ENCODE measurements around the gene RPS4Y1.
"Not testable (repeated sequence)": the region's sequence is repeated elsewhere in the genome, so short reads cannot be mapped to it uniquely, and the experiment has no call there.

RPS4Y1 gene

DNA sequence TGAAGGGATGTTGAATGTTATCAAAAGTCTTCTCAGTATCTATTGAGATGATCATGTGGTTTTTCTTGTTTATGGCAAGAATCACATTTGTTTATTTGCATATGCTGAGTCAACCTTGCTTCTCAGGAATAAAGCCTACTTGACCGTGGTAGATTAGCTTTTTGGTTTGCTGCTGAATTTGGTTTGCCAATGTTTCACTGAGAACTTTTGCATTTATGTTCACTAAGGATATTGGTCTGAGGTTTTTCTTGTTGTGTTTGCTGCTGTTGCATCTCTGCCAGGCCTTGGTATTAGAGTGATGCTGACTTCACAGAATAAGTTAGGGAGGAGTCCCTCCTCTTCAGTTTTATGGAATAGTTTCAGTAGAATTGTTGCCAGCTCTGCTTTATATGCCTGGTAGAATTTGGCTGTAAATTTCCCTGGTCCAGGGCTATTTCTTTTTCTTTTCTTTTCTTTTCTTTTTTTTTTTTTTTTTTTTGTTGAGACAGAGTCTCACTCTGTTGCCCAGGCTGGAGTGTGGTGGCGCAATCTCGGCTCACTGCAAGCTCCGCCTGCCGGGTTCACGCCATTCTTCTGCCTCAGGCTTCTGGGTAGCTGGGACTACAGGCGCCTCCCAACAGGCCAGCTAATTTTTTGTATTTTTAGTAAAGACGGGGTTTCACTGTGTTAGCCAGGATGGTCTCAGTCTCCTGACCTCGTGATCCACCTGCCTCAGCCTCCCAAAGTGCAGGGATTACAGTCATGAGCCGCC lies 24.1 kb upstream of the RPS4Y1 start:
- H3K79me1 ChIP-seq (replicated peaks; ENCODE audit: low read length, poor library complexity, severe bottlenecking); H2BK12ac ChIP-seq (ENCODE audit: low read length in 2 of 2); H3K9me3 ChIP-seq (ENCODE audit: control insufficient read depth, low read length); H3K36me3 ChIP-seq (ENCODE audit: control insufficient read depth in 1 of 2, insufficient read depth in 2 of 2, low read depth in 1 of 2, low read length in 2 of 2); H3K9ac ChIP-seq (ENCODE audit: low read length); H2BK5ac ChIP-seq (ENCODE audit: low read depth, low read length, poor library complexity, severe bottlenecking); H3K4ac ChIP-seq (ENCODE audit: low read depth in 1 of 2, low read length in 2 of 2); H3K14ac ChIP-seq (ENCODE audit: low read length in 2 of 2); H4K91ac ChIP-seq (ENCODE audit: low read length); H3K27me3 ChIP-seq (ENCODE audit: control insufficient read depth in 1 of 2, insufficient read depth in 1 of 2, low read length in 2 of 2); H2BK15ac ChIP-seq (ENCODE audit: low read depth, poor library complexity, severe bottlenecking); H3K4me3 ChIP-seq (ENCODE audit: insufficient read depth in 1 of 2, low read depth in 1 of 2, low read length in 2 of 2); H3K23ac ChIP-seq (ENCODE audit: low read length in 2 of 2); H2BK120ac ChIP-seq (ENCODE audit: low read depth, low read length); H2AK5ac ChIP-seq (ENCODE audit: low read length, severe bottlenecking); H4K8ac ChIP-seq (ENCODE audit: low read length); H3K4me1 ChIP-seq (ENCODE audit: control insufficient read depth, insufficient read depth, low read depth, low read length); H2AFZ ChIP-seq (ENCODE audit: low read depth, low read length); H3K4me2 ChIP-seq (ENCODE audit: low read length, poor library complexity, severe bottlenecking); H3K18ac ChIP-seq (ENCODE audit: low read depth in 1 of 2, low read length in 2 of 2); H3K27ac ChIP-seq (ENCODE audit: low read length, poor library complexity, severe bottlenecking): not testable (repeated sequence)
- peak; percentile 66 for DNase-seq
- 83% methylated on average over 10 of the region's 10 CpGs for WGBS

DNA sequence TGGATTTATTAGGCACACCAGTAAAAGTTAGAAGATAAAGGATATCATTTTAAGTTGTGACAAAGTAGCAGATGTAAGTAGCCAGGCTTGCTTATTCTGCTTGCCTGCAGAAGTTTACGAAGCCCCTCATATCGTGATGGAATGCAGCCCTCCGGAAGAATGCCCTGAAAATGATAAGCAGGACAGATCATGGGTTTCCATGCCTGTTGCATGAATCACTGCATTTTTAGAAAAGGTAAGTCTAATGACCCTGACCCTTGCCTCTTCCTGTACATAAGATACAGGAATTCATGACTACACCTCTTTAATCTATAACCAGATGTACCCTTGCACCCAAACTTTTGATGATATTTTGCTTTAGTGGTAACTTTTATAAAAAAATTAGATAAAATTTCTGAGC lies 16.9 kb upstream of the RPS4Y1 start:
- H3K4me1 ChIP-seq (ENCODE audit: control insufficient read depth, insufficient read depth, low read depth, low read length) = no peaks in the 10 kb centered on the region
- no peak overlapping the region for H4K91ac ChIP-seq (ENCODE audit: low read length)
- H2BK12ac ChIP-seq (ENCODE audit: low read length in 2 of 2) = no peak overlapping the region
- H3K27me3 ChIP-seq (ENCODE audit: control insufficient read depth in 1 of 2, insufficient read depth in 1 of 2, low read length in 2 of 2) = no peaks in the 10 kb centered on the region
- no peak overlapping the region for H4K8ac ChIP-seq (ENCODE audit: low read length)
- no peak overlapping the region for H2AFZ ChIP-seq (ENCODE audit: low read depth, low read length)
- H2BK15ac ChIP-seq (ENCODE audit: low read depth, poor library complexity, severe bottlenecking) = no peak overlapping the region
- H3K4me2 ChIP-seq (ENCODE audit: low read length, poor library complexity, severe bottlenecking) = no peak overlapping the region
- 24% methylated on average over 3 of the region's 3 CpGs for WGBS
- H3K9ac ChIP-seq (ENCODE audit: low read length) = no peak overlapping the region
- no peak overlapping the region for H3K4ac ChIP-seq (ENCODE audit: low read depth in 1 of 2, low read length in 2 of 2)
- H3K18ac ChIP-seq (ENCODE audit: low read depth in 1 of 2, low read length in 2 of 2) = no peak overlapping the region
- no peaks in the 10 kb centered on the region for H3K36me3 ChIP-seq (ENCODE audit: control insufficient read depth in 1 of 2, insufficient read depth in 2 of 2, low read depth in 1 of 2, low read length in 2 of 2)
- H3K79me1 ChIP-seq (replicated peaks; ENCODE audit: low read length, poor library complexity, severe bottlenecking) = no peaks in the 10 kb centered on the region
- H2AK5ac ChIP-seq (ENCODE audit: low read length, severe bottlenecking) = no peak overlapping the region
- H3K9me3 ChIP-seq (ENCODE audit: control insufficient read depth, low read length) = no peaks in the 10 kb centered on the region
- no peak overlapping the region for H2BK5ac ChIP-seq (ENCODE audit: low read depth, low read length, poor library complexity, severe bottlenecking)
- H2BK120ac ChIP-seq (ENCODE audit: low read depth, low read length) = no peak overlapping the region
- no peak overlapping the region for H3K23ac ChIP-seq (ENCODE audit: low read length in 2 of 2)
- H3K27ac ChIP-seq (ENCODE audit: low read length, poor library complexity, severe bottlenecking) = no peak overlapping the region
- H3K14ac ChIP-seq (ENCODE audit: low read length in 2 of 2) = no peak overlapping the region
- no peak for DNase-seq
- no peak overlapping the region for H3K4me3 ChIP-seq (ENCODE audit: insufficient read depth in 1 of 2, low read depth in 1 of 2, low read length in 2 of 2)

DNA sequence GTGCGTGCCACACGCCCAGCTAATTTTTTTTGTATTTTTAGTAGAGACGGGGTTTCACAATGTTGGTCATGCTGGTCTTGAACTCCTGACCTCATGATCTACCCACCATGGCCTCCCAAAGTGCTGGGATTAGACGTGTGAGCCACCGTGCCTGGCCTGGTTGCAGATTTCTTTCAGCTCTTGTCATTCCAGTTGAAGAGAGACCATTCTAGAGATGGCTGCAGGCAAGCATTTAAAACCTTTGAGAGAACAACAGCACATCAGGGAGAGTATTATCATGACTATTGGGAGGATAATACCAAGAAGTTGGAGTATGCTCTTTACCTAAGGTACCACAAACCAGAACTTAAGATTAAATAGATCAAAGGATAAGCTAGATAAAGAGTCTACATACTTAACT lies 12.9 kb upstream of the RPS4Y1 start:
- Histone ChIP-seq H2BK5ac (ENCODE audit: low read depth, low read length, poor library complexity, severe bottlenecking) (no peak overlapping the region), H3K18ac (ENCODE audit: low read depth in 1 of 2, low read length in 2 of 2) (no peak overlapping the region), H3K36me3 (ENCODE audit: control insufficient read depth in 1 of 2, insufficient read depth in 2 of 2, low read depth in 1 of 2, low read length in 2 of 2) (no peaks in the 10 kb centered on the region), H2BK12ac (ENCODE audit: low read length in 2 of 2) (no peak overlapping the region), H4K8ac (ENCODE audit: low read length) (no peak overlapping the region), H2BK120ac (ENCODE audit: low read depth, low read length) (no peak overlapping the region), H3K4me1 (ENCODE audit: control insufficient read depth, insufficient read depth, low read depth, low read length) (no peaks in the 10 kb centered on the region), H3K9me3 (ENCODE audit: control insufficient read depth, low read length) (no peaks in the 10 kb centered on the region), H2AFZ (ENCODE audit: low read depth, low read length) (no peak overlapping the region), H3K4me2 (ENCODE audit: low read length, poor library complexity, severe bottlenecking) (no peak overlapping the region), H3K14ac (ENCODE audit: low read length in 2 of 2) (no peak overlapping the region), H4K91ac (ENCODE audit: low read length) (no peak overlapping the region), H2AK5ac (ENCODE audit: low read length, severe bottlenecking) (no peak overlapping the region), H3K4me3 (ENCODE audit: insufficient read depth in 1 of 2, low read depth in 1 of 2, low read length in 2 of 2) (no peak overlapping the region), H2BK15ac (ENCODE audit: low read depth, poor library complexity, severe bottlenecking) (no peak overlapping the region), H3K27me3 (ENCODE audit: control insufficient read depth in 1 of 2, insufficient read depth in 1 of 2, low read length in 2 of 2) (no peaks in the 10 kb centered on the region), H3K9ac (ENCODE audit: low read length) (no peak overlapping the region), H3K79me1 (replicated peaks; ENCODE audit: low read length, poor library complexity, severe bottlenecking) (no peaks in the 10 kb centered on the region), H3K27ac (ENCODE audit: low read length, poor library complexity, severe bottlenecking) (no peak overlapping the region), H3K23ac (ENCODE audit: low read length in 2 of 2) (no peak overlapping the region), H3K4ac (ENCODE audit: low read depth in 1 of 2, low read length in 2 of 2) (no peak overlapping the region)
- WGBS = 76% methylated on average over 4 of the region's 5 CpGs
- no peak for DNase-seq

DNA sequence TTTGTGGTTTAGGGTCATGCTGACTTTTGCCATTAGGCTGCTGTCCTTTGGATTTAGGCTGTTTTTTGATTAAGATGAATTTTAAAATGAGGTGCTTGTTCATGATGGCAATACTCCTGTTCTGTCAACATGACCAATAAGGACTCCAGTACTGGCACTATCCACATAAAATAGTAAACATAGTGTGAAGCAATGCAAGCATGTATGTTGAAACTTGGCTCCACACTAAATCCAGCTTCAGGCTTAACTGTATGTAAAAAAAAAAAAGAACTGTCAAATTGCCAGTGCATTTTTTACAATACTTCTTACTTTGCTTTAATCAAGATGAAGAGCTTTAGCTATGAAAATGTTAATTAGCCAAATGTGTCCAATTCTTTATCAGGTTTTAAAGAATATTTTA lies 6.2 kb upstream of the RPS4Y1 start:
- Histone ChIP-seq H2AK5ac (ENCODE audit: low read length, severe bottlenecking) (no peak overlapping the region), H3K4ac (ENCODE audit: low read depth in 1 of 2, low read length in 2 of 2) (no peak overlapping the region), H3K27me3 (ENCODE audit: control insufficient read depth in 1 of 2, insufficient read depth in 1 of 2, low read length in 2 of 2) (no peaks in the 10 kb centered on the region), H3K9ac (ENCODE audit: low read length) (no peak overlapping the region), H4K8ac (ENCODE audit: low read length) (no peak overlapping the region), H3K4me2 (ENCODE audit: low read length, poor library complexity, severe bottlenecking) (no peak overlapping the region), H2BK15ac (ENCODE audit: low read depth, poor library complexity, severe bottlenecking) (no peak overlapping the region), H4K91ac (ENCODE audit: low read length) (no peak overlapping the region), H2BK5ac (ENCODE audit: low read depth, low read length, poor library complexity, severe bottlenecking) (no peak overlapping the region), H3K9me3 (ENCODE audit: control insufficient read depth, low read length) (no peaks in the 10 kb centered on the region), H3K79me1 (replicated peaks; ENCODE audit: low read length, poor library complexity, severe bottlenecking) (no peaks in the 10 kb centered on the region), H3K18ac (ENCODE audit: low read depth in 1 of 2, low read length in 2 of 2) (no peak overlapping the region), H3K36me3 (ENCODE audit: control insufficient read depth in 1 of 2, insufficient read depth in 2 of 2, low read depth in 1 of 2, low read length in 2 of 2) (no peaks in the 10 kb centered on the region), H3K27ac (ENCODE audit: low read length, poor library complexity, severe bottlenecking) (no peak overlapping the region), H3K14ac (ENCODE audit: low read length in 2 of 2) (no peak overlapping the region), H2AFZ (ENCODE audit: low read depth, low read length) (no peak overlapping the region), H2BK12ac (ENCODE audit: low read length in 2 of 2) (no peak overlapping the region), H2BK120ac (ENCODE audit: low read depth, low read length) (no peak overlapping the region), H3K23ac (ENCODE audit: low read length in 2 of 2) (no peak overlapping the region), H3K4me3 (ENCODE audit: insufficient read depth in 1 of 2, low read depth in 1 of 2, low read length in 2 of 2) (no peak overlapping the region), H3K4me1 (ENCODE audit: control insufficient read depth, insufficient read depth, low read depth, low read length) (no peaks in the 10 kb centered on the region)
- no peak for DNase-seq
